Adrenal gland (tissue), 5 donors: ENCODE measurements around the gene NOB1.
"Not testable (repeated sequence)": the region's sequence is repeated elsewhere in the genome, so short reads cannot be mapped to it uniquely, and the experiment has no call there.

Experiments used
- CTCF ChIP-seq, 6 experiments: fragments of 450-650 bp in 4 of 6; fragments of 200-600 bp in 2 of 6; sonication (generic) in 1 of 6; IDR thresholded peaks; 1 replicate in 5 of 6; 2 replicates in 1 of 6; pipeline versions ENCODE4 v1.5.1 to v1.8.0; 2016 to 2021; ENCODE audit warnings: antibody characterized with exemption in 6 of 6, mild to moderate bottlenecking in 2 of 6, moderate library complexity in 1 of 6
- POLR2A ChIP-seq, 2 donors: fragments of 450-650 bp; IDR thresholded peaks; one replicate each; pipeline ENCODE4 v1.6.1; 2017; ENCODE audit warnings: antibody characterized with exemption in 2 of 2, mild to moderate bottlenecking in 2 of 2, moderate library complexity in 1 of 2
- donor health status: DM: no; HTN: no; CAD: no.

- TF ChIP-seq CTCF, POLR2A (IDR thresholded peaks at IDR 0.05): not testable (repeated sequence)
Measured at GRCh38 chr16:69757375-69757774, 2.6 kb upstream of the NOB1 start.
